D721Med (cell line): ENCODE measurements around the gene XRN1.

Experiments used
- DNase-seq: peaks from one replicate; pipeline ENCODE4 v3.0.0; 2011; ENCODE audit warnings: low spot score; ENCODE audit not compliant: insufficient read length
- FAIRE-seq: peaks from 2 replicates; lab custom pipeline; 2011; peaks lifted over from hg19 to GRCh38; lab: Jason Lieb, UNC
- CTCF ChIP-seq: IDR thresholded peaks from 2 replicates; pipeline ENCODE4 v1.5.1; 2012; ENCODE audit warnings: mild to moderate bottlenecking, control low read depth; ENCODE audit not compliant: insufficient read depth; ENCODE audit errors: missing control alignments

The XRN1 gene

GRCh38 chr3:142268426-142268825 lies 179.4 kb downstream of the XRN1 start:
- FAIRE-seq: no peak
- DNase-seq: no peak

GRCh38 chr3:142267269-142267668 lies 180.6 kb downstream of the XRN1 start:
- DNase-seq: no peak
- no peak for TF ChIP-seq CTCF
- no peak for FAIRE-seq

More at GRCh38 chr3:142268426-142268825, 179.4 kb downstream of the XRN1 start:
- no peak for TF ChIP-seq CTCF

GRCh38 chr3:142263112-142263511 lies 184.7 kb downstream of the XRN1 start:
- TF ChIP-seq CTCF: no peak
- FAIRE-seq: no peak
- DNase-seq: no peak

GRCh38 chr3:142259359-142259758 lies 188.5 kb downstream of the XRN1 start:
- FAIRE-seq (no peak), DNase-seq (no peak)

GRCh38 chr3:142256712-142257333 lies 191.0 kb downstream of the XRN1 start:
- TF ChIP-seq CTCF: no peak

More at GRCh38 chr3:142259359-142259758, 188.5 kb downstream of the XRN1 start:
- no peak for TF ChIP-seq CTCF

More at GRCh38 chr3:142256712-142257333, 191.0 kb downstream of the XRN1 start:
- DNase-seq (no peak), FAIRE-seq (no peak)
